Left ventricle myocardium inferior (tissue), 1 donor: ENCODE results near the gene RUNX2. TPM values are rescaled to one million over a fixed set of nuclear protein-coding genes. Genes with fewer than 3 reads are reported as not detected.

Experiments used
- DNase-seq: peaks from one replicate; pipeline ENCODE4 v3.0.0-alpha.2; 2020
- H3K27ac ChIP-seq: fragments of 200-600 bp; replicated peaks from 2 replicates; pipeline ENCODE4 v1.8.0; 2021
- H3K27me3 ChIP-seq: fragments of 200-600 bp; 2 replicates; pipeline ENCODE4 v1.8.0; 2021; ENCODE audit warnings: low read depth
- H3K36me3 ChIP-seq: fragments of 200-600 bp; 2 replicates; pipeline ENCODE4 v1.8.0; 2021
- H3K4me1 ChIP-seq: fragments of 200-600 bp; 2 replicates; pipeline ENCODE4 v1.8.0; 2021
- H3K4me3 ChIP-seq: fragments of 200-600 bp; 2 replicates; pipeline ENCODE4 v1.8.0; 2021; ENCODE audit warnings: mild to moderate bottlenecking, moderate library complexity
- H3K9me3 ChIP-seq: fragments of 200-600 bp; replicated peaks from 2 replicates; pipeline ENCODE4 v1.8.0; 2021
- CTCF ChIP-seq: fragments of 200-600 bp; IDR thresholded peaks from 2 replicates; pipeline ENCODE4 v1.8.0; 2021; ENCODE audit warnings: antibody characterized with exemption, mild to moderate bottlenecking, borderline replicate concordance
- intact Hi-C: fragments of 100-400 bp; cut with micrococcal nuclease; formaldehyde crosslinking; loops from one replicate; pipeline ENCODE4 v1.11.0; 2022
- total RNA-seq: library from RNA; stranded (reverse); fragmentation: NEBNext Ultra II Directional; extraction: Animal tissue kit (Norgen Biotek cat#: 25700); gene quantifications from one replicate; pipeline ENCODE4 v1.2.1, GENCODE V29; 2021
- donor health status: DM: no; HTN: yes; CAD: no; lungs with severe emphysema.

Gene RUNX2
- total RNA-seq, 1 donor from 2014 or later: 0.38 TPM

GRCh38 chr6:45642331-45643125 lies 314.4 kb downstream of the RUNX2 start:
- H3K36me3 ChIP-seq: no peaks in the 10 kb centered on the region
- H3K4me3 ChIP-seq: no peak overlapping the region
- no peak for DNase-seq
- intact Hi-C loops: no loop called here
- H3K4me1 ChIP-seq: no peaks in the 10 kb centered on the region
- H3K9me3 ChIP-seq: no peaks in the 10 kb centered on the region
- no peak for TF ChIP-seq CTCF
- no peak overlapping the region for H3K27ac ChIP-seq
- peaks cover 29% of the 10 kb centered on the region for H3K27me3 ChIP-seq

- Histone ChIP-seq H3K4me1 (no peaks in the 10 kb centered on the region), H3K4me3 (no peak overlapping the region), H3K27ac (no peak overlapping the region), H3K27me3 (peaks cover 29% of the 10 kb centered on the region), H3K9me3 (no peaks in the 10 kb centered on the region), H3K36me3 (no peaks in the 10 kb centered on the region)
- TF ChIP-seq CTCF: no peak
- intact Hi-C loops: no loop called here
- DNase-seq: no peak
Observed at GRCh38 chr6:45643126-45643525, 315.0 kb downstream of the RUNX2 start.

GRCh38 chr6:45644720-45645119 lies 316.6 kb downstream of the RUNX2 start:
- peaks cover 29% of the 10 kb centered on the region for H3K27me3 ChIP-seq
- H3K4me3 ChIP-seq: no peak overlapping the region
- intact Hi-C loops: no loop called here
- no peaks in the 10 kb centered on the region for H3K9me3 ChIP-seq
- no peaks in the 10 kb centered on the region for H3K4me1 ChIP-seq
- DNase-seq: no peak
- H3K27ac ChIP-seq: no peak overlapping the region
- TF ChIP-seq CTCF: no peak
- no peaks in the 10 kb centered on the region for H3K36me3 ChIP-seq

- Histone ChIP-seq H3K36me3 (no peaks in the 10 kb centered on the region), H3K27me3 (peaks cover 29% of the 10 kb centered on the region), H3K4me1 (no peaks in the 10 kb centered on the region), H3K9me3 (no peaks in the 10 kb centered on the region), H3K27ac (no peak overlapping the region), H3K4me3 (no peak overlapping the region)
- intact Hi-C loops: no loop called here
- TF ChIP-seq CTCF: no peak
- no peak for DNase-seq
Observed at GRCh38 chr6:45645302-45645701, 317.2 kb downstream of the RUNX2 start.

GRCh38 chr6:45647341-45648261 lies 319.5 kb downstream of the RUNX2 start:
- no peak overlapping the region for H3K4me3 ChIP-seq
- DNase-seq: no peak
- TF ChIP-seq CTCF: no peak
- peaks cover 24% of the 10 kb centered on the region for H3K27me3 ChIP-seq
- H3K27ac ChIP-seq: no peak overlapping the region
- intact Hi-C loops: no loop called here
- H3K9me3 ChIP-seq: no peaks in the 10 kb centered on the region
- H3K36me3 ChIP-seq: no peaks in the 10 kb centered on the region
- no peaks in the 10 kb centered on the region for H3K4me1 ChIP-seq
